COLO829 (cell line): ENCODE measurements around the gene TGFBR3.

Experiments
- DNase-seq: peaks from one replicate; pipeline ENCODE4 v3.0.0; 2012; ENCODE audit warnings: low spot score

Gene TGFBR3

GRCh38 chr1:91635763-91636162, 250.2 kb downstream of the TGFBR3 start:
- no peak for DNase-seq

GRCh38 chr1:91633438-91633837, 252.5 kb downstream of the TGFBR3 start:
- DNase-seq, result no peak

GRCh38 chr1:91631718-91632330, 254.1 kb downstream of the TGFBR3 start:
- DNase-seq, result no peak

- DNase-seq, result no peak
Observed at GRCh38 chr1:91630803-91631202, 255.1 kb downstream of the TGFBR3 start.
